ENCODE results near the gene RTN4R.

DNA sequence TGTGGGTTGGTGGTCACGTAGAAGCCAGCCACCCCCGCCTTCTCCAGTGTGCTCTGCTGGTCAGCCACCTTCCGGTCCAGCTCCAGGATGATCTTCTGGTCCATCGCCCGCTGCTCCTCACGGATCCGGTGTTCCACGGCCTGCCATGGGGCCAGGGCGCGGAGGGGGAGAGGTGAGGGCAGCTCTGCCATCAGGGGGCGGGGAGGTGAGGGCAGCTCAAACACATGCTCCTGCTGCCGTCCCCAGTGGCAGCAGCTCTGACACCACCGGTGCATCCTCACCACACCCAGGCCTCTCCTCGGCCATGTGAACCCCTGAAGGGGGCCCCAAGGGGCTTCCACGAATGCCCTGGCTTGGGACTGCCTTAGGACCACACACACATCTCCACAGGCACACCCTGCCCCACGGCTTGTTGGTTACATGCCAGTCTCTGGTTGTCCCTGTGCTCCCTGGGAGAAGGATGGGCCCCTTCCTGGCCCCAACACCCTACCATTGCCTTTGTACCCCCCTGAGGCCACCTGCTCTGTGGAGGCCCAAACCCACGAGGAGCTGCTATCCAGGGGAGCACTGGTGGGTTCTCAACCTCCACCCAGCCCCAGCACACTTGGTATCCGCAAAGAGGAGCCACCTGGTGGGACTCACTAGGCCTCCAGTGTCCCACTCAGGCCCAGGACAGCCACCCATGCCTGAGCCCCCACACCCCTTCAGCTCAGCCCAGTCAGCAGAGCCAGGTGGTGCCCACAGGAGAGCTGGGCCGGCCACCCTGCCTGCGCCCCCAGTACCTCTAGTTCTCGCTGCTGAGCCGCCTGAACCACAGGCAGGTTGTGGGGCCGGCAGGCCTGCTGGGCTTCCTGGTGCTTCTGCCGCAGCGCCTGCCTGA is 47.5 kb upstream of the RTN4R start:
- TF ChIP-seq, protein P1, sequence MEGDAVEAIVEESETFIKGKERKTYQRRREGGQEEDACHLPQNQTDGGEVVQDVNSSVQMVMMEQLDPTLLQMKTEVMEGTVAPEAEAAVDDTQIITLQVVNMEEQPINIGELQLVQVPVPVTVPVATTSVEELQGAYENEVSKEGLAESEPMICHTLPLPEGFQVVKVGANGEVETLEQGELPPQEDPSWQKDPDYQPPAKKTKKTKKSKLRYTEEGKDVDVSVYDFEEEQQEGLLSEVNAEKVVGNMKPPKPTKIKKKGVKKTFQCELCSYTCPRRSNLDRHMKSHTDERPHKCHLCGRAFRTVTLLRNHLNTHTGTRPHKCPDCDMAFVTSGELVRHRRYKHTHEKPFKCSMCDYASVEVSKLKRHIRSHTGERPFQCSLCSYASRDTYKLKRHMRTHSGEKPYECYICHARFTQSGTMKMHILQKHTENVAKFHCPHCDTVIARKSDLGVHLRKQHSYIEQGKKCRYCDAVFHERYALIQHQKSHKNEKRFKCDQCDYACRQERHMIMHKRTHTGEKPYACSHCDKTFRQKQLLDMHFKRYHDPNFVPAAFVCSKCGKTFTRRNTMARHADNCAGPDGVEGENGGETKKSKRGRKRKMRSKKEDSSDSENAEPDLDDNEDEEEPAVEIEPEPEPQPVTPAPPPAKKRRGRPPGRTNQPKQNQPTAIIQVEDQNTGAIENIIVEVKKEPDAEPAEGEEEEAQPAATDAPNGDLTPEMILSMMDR (IDR thresholded peaks at IDR 0.05), result no peak
- TF ChIP-seq POLR2A (IDR thresholded peaks at IDR 0.05) (no peak), EP300 (IDR thresholded peaks at IDR 0.05) (no peak)

Measured in tibial nerve (tissue), 4 donors.